ENCODE results near the gene ADAM33. TPM values are rescaled to one million over a fixed set of nuclear protein-coding genes. Genes with fewer than 3 reads are reported as not detected.

Gene ADAM33
- total and polyA plus RNA-seq, 2 of the 13 experiments (the other 11 are each of a cell fraction or from before 2014, with no cell fraction given), result not detected

GRCh38 chr20:3654326-3655130, 27.3 kb downstream of the ADAM33 start:
- in situ Hi-C loops (cut with HindIII; ENCODE audit: extremely low pct_ligation_motif_present, low pct_unique_long_range_greater_than_20kb) (no loop called here), intact Hi-C loops (cut with micrococcal nuclease; ENCODE audit: unreplicated experiment) (no loop called here)
- POLR2A ChIA-PET, result no interaction called here
- Histone ChIP-seq H3K9ac (ENCODE audit: insufficient read depth, low read depth, low read length) (no peak overlapping the region), H3K36me3 (replicated peaks in 1 of 2; ENCODE audit: control insufficient read depth in 1 of 2, insufficient read depth in 2 of 2, low read length in 2 of 2) (peaks cover 2 to 7% of the 10 kb centered on the region in 2 experiments; a peak in 2 of 5 replicates), H3K27me3 (ENCODE audit: control insufficient read depth in 1 of 2, insufficient read depth in 2 of 2, low read length in 2 of 2) (no peaks in the 10 kb centered on the region), H3K27ac (ENCODE audit: extremely low read length, insufficient read depth, low read length) (no peak overlapping the region), H3K79me2 (ENCODE audit: insufficient read depth, low read length) (no peaks in the 10 kb centered on the region), H3K4me1 (ENCODE audit: insufficient read depth, low read length) (peaks cover 43% of the 10 kb centered on the region), H3K9me3 (ENCODE audit: low read length) (no peaks in the 10 kb centered on the region), H3K4me2 (ENCODE audit: low read depth, low read length) (peak overlapping the region; percentile 18; the same call in 1 of the 2 replicates), H3K4me3 (replicated peaks in 1 of 3; ENCODE audit: insufficient read depth in 1 of 3, low read depth in 2 of 3, low read length in 3 of 3) (no peak overlapping the region), H2AFZ (ENCODE audit: low read length) (no peak overlapping the region), H4K20me1 (ENCODE audit: insufficient read depth, low read length) (no peaks in the 10 kb centered on the region)
- no peak; the same call in 2 of the 3 replicates for ATAC-seq
- CTCF ChIA-PET (ENCODE audit: low intra/inter-chr PET ratio, low total read pairs), result no interaction called here
- BruUV-seq (replicated peaks), result no TSS peak
- WGBS (ENCODE audit: low lambda C conversion rate), result 46% methylated on average over 17 of the region's 17 CpGs
- DNase-seq (ENCODE audit: low spot score), result no peak
- no peak for FAIRE-seq
- TF ChIP-seq ZNF501 (CRISPR knock-in tag; IDR thresholded peaks at IDR 0.05) (0 out of 2 replicates have a peak, but pooled peaks have one; percentile 26), ZSCAN25 (CRISPR knock-in tag; IDR thresholded peaks at IDR 0.05) (0 out of 2 replicates have a peak, but pooled peaks have one; percentile 32), IRF1 (CRISPR knock-in tag; IDR thresholded peaks at IDR 0.05; ENCODE audit: low read depth) (no peak), ZNF468 (CRISPR knock-in tag; IDR thresholded peaks at IDR 0.05) (no peak), SIX1 (CRISPR knock-in tag; IDR thresholded peaks at IDR 0.05; ENCODE audit: borderline replicate concordance) (no peak), NR1H2 (CRISPR knock-in tag; IDR thresholded peaks at IDR 0.05; ENCODE audit: borderline replicate concordance, low read depth) (no peak), ZNF713 (CRISPR knock-in tag; IDR thresholded peaks at IDR 0.05) (no peak), CBX1 (IDR thresholded peaks at IDR 0.05; ENCODE audit: low read depth) (no peak), ZFP41 (CRISPR knock-in tag; IDR thresholded peaks at IDR 0.05; ENCODE audit: borderline replicate concordance) (no peak), TBL1XR1 (IDR thresholded peaks at IDR 0.05; ENCODE audit: borderline replicate concordance, low read length, partially characterized antibody) (no peak), GABPA (IDR thresholded peaks at IDR 0.05; ENCODE audit: low read depth, low read length) (no peak), GABPA (CRISPR knock-in tag; IDR thresholded peaks at IDR 0.05; ENCODE audit: low read depth) (no peak), ZNF687 (CRISPR knock-in tag; IDR thresholded peaks at IDR 0.05) (peak; percentile 37; the same call in 1 of the 2 replicates), ZFP37 (CRISPR knock-in tag; IDR thresholded peaks at IDR 0.05; ENCODE audit: borderline replicate concordance) (no peak), XRCC5 (optimal IDR thresholded peaks at IDR 0.05; ENCODE audit: low read length) (no peak), ZNF276 (CRISPR knock-in tag; IDR thresholded peaks at IDR 0.05; ENCODE audit: low read depth) (no peak), TEAD3 (CRISPR knock-in tag; optimal IDR thresholded peaks at IDR 0.05; ENCODE audit: borderline replicate concordance) (peak; percentile 0)
